Activated CD4-positive, alpha-beta T cell treated with anti-CD3 and anti-CD28 coated beads, Interleukin-2, amount 10 ng/mL, durations not matched to agents 24 days and 14 days (primary cell): Measurements from ENCODE around the gene GOLIM4. TPM values are rescaled to one million over a fixed set of nuclear protein-coding genes. Genes with fewer than 3 reads are reported as not detected.
A peak's percentile ranks its signal among the peaks of the same experiment; 100 is the strongest.
"Not testable (repeated sequence)": the region's sequence is repeated elsewhere in the genome, so short reads cannot be mapped to it uniquely, and the experiment has no call there.

Source experiments
- DNase-seq: peaks from one replicate; pipeline ENCODE4 v3.0.0; 2022
- H3K27ac Mint-ChIP-seq: one replicate; pipeline ENCODE4 v1.8.0; 2022; ENCODE audit warnings: mild to moderate bottlenecking, mixed read lengths
- H3K27me3 Mint-ChIP-seq: one replicate; pipeline ENCODE4 v1.8.0; 2022; ENCODE audit warnings: mixed read lengths
- H3K36me3 Mint-ChIP-seq: one replicate; pipeline ENCODE4 v1.8.0; 2022; ENCODE audit warnings: low read depth, mild to moderate bottlenecking, mixed read lengths
- H3K4me1 Mint-ChIP-seq: one replicate; pipeline ENCODE4 v1.8.0; 2021; ENCODE audit warnings: mixed read lengths
- H3K4me3 Mint-ChIP-seq: one replicate; pipeline ENCODE4 v1.8.0; 2022; ENCODE audit warnings: mild to moderate bottlenecking, moderate library complexity, mixed read lengths
- H3K9me3 Mint-ChIP-seq: one replicate; pipeline ENCODE4 v1.8.0; 2021; ENCODE audit warnings: mixed read lengths
- intact Hi-C: fragments of 100-400 bp; cut with micrococcal nuclease; formaldehyde crosslinking; loops from one replicate; pipeline ENCODE4 v1.15.1; 2023
- total RNA-seq: library from RNA; stranded (reverse); gene quantifications from 2 replicates; pipeline ENCODE4 v1.2.3, GENCODE V29; 2022

Gene GOLIM4
- total RNA-seq, 1 donor from 2014 or later = 8.5 TPM

DNA sequence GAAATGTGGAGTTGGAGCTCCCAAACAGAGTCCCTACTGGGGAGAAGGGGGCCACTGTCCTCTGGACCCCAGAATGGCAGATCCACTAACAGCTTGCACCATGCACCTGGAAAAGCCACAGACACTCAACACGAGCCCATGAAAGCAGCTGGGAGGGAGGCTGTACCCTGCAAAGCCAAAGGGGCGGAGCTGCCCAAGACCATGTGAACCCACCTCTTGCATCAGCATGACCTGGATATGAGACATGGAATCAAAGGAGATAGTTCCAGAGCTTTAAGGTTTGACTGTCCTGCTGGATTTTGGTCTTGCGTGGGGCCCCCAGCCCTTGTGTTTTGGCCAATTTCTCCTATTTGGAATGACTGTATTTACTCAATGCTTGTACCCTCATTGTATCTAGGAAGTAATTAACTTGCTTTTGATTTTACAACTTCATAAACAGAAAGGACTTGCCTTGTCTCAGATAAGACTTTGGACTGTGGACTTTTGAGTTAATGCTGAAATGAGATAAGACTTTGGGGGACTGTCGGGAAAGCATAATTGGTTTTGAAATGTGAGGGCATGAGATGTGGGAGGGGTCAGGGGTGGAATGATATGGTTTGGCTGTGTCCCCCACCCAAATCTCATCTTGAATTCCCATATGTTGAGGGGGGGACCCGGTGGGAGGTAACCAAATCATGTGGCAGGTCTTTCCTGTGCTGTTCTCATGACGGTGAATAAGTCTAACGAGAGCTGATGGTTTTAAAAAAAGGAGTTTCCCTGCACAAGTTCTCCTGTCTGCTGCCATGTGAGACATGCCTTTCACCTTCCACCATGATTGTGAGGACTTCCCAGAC, 39.1 kb downstream of the GOLIM4 start:
- H3K4me3 Mint-ChIP-seq, H3K27ac Mint-ChIP-seq, H3K36me3 Mint-ChIP-seq, DNase-seq, H3K27me3 Mint-ChIP-seq, intact Hi-C loops, H3K9me3 Mint-ChIP-seq, H3K4me1 Mint-ChIP-seq: not testable (repeated sequence)

DNA sequence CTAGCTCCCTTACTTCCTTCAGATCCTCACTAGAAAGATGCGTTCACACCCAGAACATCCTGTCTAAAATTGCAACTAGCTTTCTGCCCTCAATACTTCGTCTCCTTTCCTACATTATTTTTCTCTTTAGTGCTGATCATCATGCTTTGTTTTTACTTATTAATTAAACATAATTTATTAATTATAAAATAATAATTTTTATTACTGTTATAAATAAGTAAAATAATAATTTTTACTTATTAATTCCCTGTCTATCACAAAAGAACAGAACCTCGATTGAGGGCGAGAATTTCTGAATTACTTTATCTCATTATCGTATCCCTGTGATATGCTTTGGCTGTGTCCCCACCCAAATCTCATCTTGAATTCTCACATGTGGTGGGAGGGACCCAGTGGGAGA, 41.3 kb downstream of the GOLIM4 start:
- no peaks in the 10 kb centered on the region for H3K9me3 Mint-ChIP-seq
- no peak for DNase-seq
- H3K27me3 Mint-ChIP-seq = peaks cover 3% of the 10 kb centered on the region
- no peaks in the 10 kb centered on the region for H3K4me1 Mint-ChIP-seq
- no peak overlapping the region for H3K4me3 Mint-ChIP-seq
- H3K27ac Mint-ChIP-seq = no peak overlapping the region
- intact Hi-C loops = no loop called here
- H3K36me3 Mint-ChIP-seq = no peaks in the 10 kb centered on the region

DNA sequence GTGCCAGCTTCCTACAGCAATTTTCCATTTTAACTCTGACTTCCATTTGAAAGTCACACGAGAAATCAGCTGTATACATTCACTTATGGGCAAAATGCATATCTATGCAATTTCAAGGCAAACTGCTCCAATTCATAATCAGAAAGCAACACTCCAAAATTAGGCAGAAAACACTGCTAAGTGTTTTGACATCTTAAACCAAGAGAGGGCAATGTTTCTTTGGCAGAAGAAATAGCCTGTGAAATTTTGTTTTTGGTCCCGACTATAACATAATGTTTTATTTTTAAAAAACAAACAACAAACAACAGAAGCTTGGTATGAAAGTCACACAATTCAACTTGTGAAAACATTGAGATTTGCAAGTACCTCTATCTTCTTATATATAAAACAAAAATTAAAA, 42.6 kb downstream of the GOLIM4 start:
- Mint-ChIP-seq H3K27me3 (peaks cover 3% of the 10 kb centered on the region), H3K36me3 (no peaks in the 10 kb centered on the region), H3K4me3 (no peak overlapping the region), H3K9me3 (no peaks in the 10 kb centered on the region), H3K27ac (no peak overlapping the region), H3K4me1 (no peaks in the 10 kb centered on the region)
- DNase-seq = no peak
- intact Hi-C loops = no loop called here

DNA sequence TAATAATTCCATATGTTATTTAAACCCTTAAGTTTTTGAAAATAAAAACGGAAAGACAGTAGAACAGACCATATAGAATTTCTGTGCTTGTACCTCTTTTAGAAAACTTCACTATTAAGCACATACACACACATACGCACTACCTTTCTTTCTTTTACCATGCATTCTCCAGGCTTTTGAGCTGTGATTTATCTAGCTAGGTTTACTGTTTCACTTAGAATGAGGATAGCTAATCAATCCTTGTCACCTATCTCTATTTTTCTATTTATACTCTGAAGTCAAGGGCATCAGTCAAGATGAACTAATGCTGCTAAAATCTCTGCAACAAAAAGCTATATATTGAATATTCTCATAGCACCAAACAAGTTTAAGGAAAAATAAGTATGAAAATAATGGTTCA, 43.2 kb downstream of the GOLIM4 start:
- Mint-ChIP-seq H3K4me3 (no peak overlapping the region), H3K27me3 (peaks cover 3% of the 10 kb centered on the region), H3K4me1 (no peaks in the 10 kb centered on the region), H3K36me3 (no peaks in the 10 kb centered on the region), H3K27ac (no peak overlapping the region), H3K9me3 (no peaks in the 10 kb centered on the region)
- intact Hi-C loops = no loop called here
- no peak for DNase-seq

DNA sequence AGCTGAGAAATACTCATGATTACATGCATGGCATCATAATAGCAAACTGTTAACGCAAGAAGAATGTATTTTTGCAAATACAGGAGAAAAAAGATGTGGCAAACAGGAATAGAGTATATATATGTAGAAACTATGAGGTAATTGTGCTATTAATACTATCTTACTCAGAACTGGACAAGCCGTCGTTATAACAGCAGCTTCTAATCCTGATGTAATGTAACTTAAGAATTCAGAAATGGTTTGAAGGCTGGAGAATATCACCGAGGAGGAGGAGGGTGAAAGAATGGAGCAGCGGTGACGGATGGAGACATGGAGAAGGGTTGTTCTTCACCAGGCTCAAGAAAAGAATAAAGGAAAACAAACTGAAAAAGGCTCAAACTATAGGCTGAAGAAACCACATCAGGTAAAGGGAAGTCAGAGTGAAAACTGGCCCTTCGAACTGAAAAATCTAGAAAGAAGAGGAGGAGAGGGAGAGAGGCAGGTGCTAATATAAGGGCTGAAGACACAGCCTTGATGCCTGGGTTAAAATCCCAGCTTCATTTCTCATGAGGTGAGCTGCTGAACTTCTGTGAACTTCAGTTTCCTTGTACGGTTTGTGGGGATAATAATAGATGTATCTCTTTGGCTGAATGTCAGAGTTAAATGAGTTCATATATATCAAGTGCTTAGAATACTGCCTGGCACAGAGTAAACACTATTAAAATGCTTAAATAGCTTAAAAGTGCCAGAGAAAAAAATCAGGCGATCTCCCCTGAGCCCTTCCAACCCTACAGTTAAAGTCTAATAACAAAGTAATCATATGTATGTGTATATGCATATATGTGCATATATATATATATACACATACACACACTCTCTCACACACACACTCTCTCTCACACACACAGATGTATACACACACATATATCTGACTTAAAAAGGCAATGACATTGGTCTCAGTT, 43.9 kb downstream of the GOLIM4 start:
- intact Hi-C loops = no loop called here
- Mint-ChIP-seq H3K9me3 (no peaks in the 10 kb centered on the region), H3K27me3 (peaks cover 3% of the 10 kb centered on the region), H3K36me3 (no peaks in the 10 kb centered on the region), H3K27ac (no peak overlapping the region), H3K4me3 (no peak overlapping the region), H3K4me1 (no peaks in the 10 kb centered on the region)
- DNase-seq = no peak

DNA sequence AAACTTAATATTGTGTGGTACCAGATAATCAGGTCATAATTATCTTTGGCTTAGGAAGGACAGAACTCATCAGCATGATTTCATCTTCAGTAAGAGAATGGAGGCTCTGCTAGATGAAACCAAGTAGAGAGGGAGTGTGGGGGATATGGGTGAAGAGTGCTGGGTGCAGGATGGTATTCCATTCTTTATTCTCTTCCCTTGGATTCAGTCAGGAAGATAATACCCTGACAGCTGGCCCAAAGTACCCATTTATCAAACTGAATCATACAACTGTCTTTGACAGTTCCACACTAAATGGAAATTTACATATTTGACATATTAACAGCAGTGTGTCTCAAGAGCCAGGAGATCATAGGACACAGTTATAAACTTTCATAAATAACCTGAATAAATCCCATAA, 44.7 kb downstream of the GOLIM4 start:
- no peaks in the 10 kb centered on the region for H3K4me1 Mint-ChIP-seq
- no peaks in the 10 kb centered on the region for H3K36me3 Mint-ChIP-seq
- no peak overlapping the region for H3K27ac Mint-ChIP-seq
- no peak for DNase-seq
- H3K4me3 Mint-ChIP-seq = no peak overlapping the region
- intact Hi-C loops = no loop called here
- peaks cover 3% of the 10 kb centered on the region for H3K27me3 Mint-ChIP-seq
- H3K9me3 Mint-ChIP-seq = no peaks in the 10 kb centered on the region

DNA sequence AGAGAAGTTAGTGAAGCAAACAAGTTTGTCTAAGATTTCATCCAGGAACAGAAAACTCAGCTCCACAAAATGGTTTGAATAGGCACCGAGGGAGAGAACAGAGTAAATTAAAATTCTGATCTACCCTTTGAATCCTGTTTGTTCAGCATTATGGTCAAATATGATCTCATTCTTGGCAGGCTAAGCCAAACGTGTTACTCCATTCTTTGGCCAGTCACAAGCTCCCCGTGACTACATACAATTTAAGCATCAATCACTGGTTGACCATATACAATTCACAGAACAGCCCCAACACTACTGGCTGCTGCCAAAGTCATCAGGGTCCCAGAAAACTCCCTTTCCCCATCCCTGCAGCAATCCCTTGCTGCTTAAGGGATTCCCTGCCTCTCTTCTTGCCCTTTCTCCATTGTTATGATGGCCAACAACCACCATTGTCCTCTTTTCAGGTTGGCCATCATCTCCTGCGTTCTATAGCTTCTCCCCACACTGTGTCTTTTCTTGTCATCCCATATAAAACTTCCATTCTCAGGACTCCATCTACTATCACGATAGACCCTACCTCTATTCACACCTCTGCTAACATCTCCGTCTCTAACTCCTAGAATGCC, 46.3 kb downstream of the GOLIM4 start:
- intact Hi-C loops = no loop called here
- no peaks in the 10 kb centered on the region for H3K4me1 Mint-ChIP-seq
- peaks cover 3% of the 10 kb centered on the region for H3K27me3 Mint-ChIP-seq
- no peak overlapping the region for H3K27ac Mint-ChIP-seq
- DNase-seq = no peak
- H3K36me3 Mint-ChIP-seq = no peaks in the 10 kb centered on the region
- H3K9me3 Mint-ChIP-seq = no peaks in the 10 kb centered on the region
- H3K4me3 Mint-ChIP-seq = no peak overlapping the region

DNA sequence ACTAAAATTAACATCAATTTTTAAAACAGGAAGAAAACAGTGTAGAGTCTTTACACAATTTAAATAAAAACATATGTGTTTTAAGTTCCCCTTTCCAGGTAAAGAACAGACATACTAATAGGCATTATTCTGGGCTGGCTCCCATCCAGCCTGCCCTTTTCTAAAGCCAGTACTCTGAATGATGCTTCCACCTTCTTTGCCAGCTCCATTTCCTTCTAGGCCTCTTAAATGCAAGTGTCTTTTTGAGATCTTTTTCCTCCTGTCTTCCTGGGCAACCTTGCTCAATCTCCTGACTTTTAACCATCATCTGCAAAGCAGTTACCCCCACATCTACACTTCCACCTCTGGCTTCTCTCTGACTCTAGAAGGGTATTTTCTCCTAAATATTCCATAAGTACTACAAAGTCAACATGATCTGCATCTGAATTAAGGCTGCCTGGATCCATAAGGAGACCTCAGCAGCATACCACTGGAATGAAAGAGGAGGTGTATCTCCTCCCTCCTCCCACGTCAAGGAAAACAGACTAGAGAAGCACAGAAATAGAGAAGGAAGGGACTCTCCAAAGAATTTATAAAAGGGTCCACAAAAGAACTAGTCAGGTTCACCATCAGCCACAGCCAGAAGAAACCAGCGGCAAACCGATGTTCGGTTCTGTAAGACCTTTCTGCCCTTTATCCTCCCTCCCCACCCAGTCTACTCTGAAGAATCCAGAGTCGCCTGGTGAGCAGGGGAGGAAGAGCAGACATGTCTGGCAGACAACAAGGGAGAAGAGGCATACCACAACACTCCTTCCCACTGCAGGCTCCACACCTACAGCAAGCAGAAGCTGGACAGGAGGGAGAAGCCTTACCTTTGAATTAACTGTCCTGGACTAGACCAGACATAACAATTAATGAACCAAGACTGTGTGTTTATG, 47.1 kb downstream of the GOLIM4 start:
- no peak for DNase-seq
- H3K36me3 Mint-ChIP-seq = no peaks in the 10 kb centered on the region
- H3K4me3 Mint-ChIP-seq = no peak overlapping the region
- no peaks in the 10 kb centered on the region for H3K9me3 Mint-ChIP-seq
- no peaks in the 10 kb centered on the region for H3K4me1 Mint-ChIP-seq
- peaks cover under 1% of the 10 kb centered on the region for H3K27me3 Mint-ChIP-seq
- no peak overlapping the region for H3K27ac Mint-ChIP-seq
- intact Hi-C loops = no loop called here

DNA sequence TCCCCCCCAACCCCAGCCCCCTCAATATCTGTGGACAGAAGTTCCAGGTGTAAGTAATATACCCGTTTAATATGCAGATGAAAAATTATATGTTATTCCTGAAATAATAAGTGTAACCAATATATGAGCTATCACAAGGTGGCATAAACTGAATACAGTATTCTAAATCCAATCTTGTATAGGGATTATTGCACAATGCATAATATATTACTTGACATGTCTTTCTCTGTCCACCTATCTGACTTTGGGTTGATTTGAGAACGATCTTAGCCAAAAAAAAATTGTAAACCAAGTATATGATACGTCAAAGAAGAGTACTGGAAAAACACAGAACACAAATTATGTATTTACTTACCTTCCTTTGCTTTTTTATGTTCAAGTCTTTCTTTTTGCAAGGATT, 47.8 kb downstream of the GOLIM4 start:
- H3K27ac Mint-ChIP-seq = no peak overlapping the region
- H3K9me3 Mint-ChIP-seq = no peaks in the 10 kb centered on the region
- H3K27me3 Mint-ChIP-seq = no peaks in the 10 kb centered on the region
- intact Hi-C loops = loop anchor here (1.0 to 2.0 kb wide), 3 partner anchors 47 to 799 kb away; partner anchors contain the start of gene GOLIM4
- no peak for DNase-seq
- H3K36me3 Mint-ChIP-seq = no peaks in the 10 kb centered on the region
- H3K4me1 Mint-ChIP-seq = no peaks in the 10 kb centered on the region
- H3K4me3 Mint-ChIP-seq = no peak overlapping the region

DNA sequence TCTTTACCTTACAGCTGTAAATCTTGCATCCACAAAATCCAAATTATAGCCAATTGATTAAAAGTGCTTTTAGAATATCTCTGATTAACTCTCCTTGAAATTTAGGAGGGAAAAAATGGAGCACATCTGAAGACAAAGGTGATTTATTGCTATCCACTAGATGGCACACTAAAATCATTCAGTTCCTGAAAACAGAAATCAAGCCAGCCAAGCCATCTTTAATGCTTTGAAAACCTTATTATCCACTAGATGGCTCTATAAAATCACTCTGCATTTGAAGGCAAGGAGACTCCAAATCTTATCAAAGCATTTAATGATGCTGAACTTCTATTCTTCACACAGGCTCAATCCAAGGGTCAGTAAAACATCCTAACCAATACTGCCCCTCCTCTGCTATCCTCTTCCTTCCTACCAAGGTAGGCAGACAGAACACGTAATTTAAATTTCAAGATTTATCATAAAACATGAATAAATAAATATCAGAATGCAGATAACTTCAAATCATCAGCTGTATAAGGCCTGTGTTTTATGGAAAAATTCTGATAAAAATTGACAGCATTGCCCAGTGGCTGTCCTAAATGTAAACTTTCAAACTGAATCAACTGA, 48.4 kb downstream of the GOLIM4 start:
- Mint-ChIP-seq H3K27me3 (no peaks in the 10 kb centered on the region), H3K27ac (no peak overlapping the region), H3K4me3 (no peak overlapping the region), H3K9me3 (no peaks in the 10 kb centered on the region), H3K36me3 (no peaks in the 10 kb centered on the region), H3K4me1 (no peaks in the 10 kb centered on the region)
- intact Hi-C loops = loop anchor here (1.0 to 2.0 kb wide), 3 partner anchors 48 to 800 kb away; partner anchors contain the start of gene GOLIM4
- peak; percentile 64 for DNase-seq

DNA sequence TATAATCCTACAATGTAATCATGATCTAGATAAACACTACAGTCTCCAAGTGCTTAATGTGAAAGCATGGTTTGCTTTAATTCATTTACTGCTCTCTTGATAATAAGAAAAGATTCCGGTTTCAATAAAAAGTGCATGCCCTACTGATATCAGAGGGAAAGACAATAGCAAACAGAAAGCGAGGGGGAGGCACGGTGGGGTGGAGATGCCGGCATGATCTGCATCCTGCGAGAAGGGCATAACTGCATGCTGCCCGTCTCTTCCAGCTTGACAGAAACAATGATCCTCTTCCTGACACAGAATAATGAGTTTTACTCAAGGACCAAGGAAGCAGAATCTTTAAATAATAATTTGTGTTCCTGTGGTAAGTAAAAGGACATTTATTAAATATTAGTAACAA, 51.7 kb downstream of the GOLIM4 start:
- no peaks in the 10 kb centered on the region for H3K36me3 Mint-ChIP-seq
- no peaks in the 10 kb centered on the region for H3K27me3 Mint-ChIP-seq
- DNase-seq = no peak
- no peaks in the 10 kb centered on the region for H3K9me3 Mint-ChIP-seq
- no peak overlapping the region for H3K27ac Mint-ChIP-seq
- no peak overlapping the region for H3K4me3 Mint-ChIP-seq
- intact Hi-C loops = no loop called here
- H3K4me1 Mint-ChIP-seq = no peaks in the 10 kb centered on the region

DNA sequence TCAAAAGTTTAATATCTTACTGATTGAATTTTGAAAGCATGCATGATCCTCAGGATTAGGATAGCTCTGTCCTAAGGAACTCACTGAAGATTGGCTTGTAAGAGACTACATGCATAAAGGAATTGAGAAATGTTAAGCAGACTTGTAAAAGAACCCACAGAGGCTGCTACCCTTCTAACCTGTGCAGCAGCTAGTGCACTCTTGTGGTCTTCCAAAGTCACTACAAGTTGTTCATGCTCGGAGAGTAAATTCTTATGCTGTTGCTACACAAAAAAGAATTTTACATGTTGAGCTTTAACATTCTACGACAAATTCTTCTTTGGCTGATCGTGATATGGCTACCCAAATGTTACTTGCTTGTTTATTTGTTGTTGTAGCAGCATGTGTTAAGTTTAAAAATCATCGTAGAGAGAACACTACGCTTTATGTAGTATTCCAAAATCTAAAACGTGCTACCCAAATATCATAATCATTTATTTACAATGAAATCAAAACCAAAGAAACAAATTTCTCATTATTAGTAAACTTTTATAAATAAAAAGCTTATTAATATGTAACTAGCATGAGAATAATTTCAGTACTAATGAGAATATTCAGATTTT, 55.0 kb downstream of the GOLIM4 start:
- intact Hi-C loops = loop anchor here (1.0 kb wide), 1 partner anchor 112 kb away; no protein-coding TSS in a partner anchor
- Mint-ChIP-seq H3K36me3 (no peaks in the 10 kb centered on the region), H3K4me1 (no peaks in the 10 kb centered on the region), H3K27ac (no peak overlapping the region), H3K27me3 (no peaks in the 10 kb centered on the region), H3K9me3 (no peaks in the 10 kb centered on the region), H3K4me3 (no peak overlapping the region)
- no peak for DNase-seq
